HEK293 (cell line): ENCODE measurements around the gene SRRD.

Experiments used
- CTCF ChIA-PET: fragments of 350-600 bp; formaldehyde crosslinking; extraction: SDS; loops from one replicate; lab custom pipeline; 2021; ENCODE audit warnings: antibody characterized with exemption; lab: Yijun Ruan, JAX
- POLR2A ChIA-PET: fragments of 300-600 bp; formaldehyde crosslinking; extraction: SDS; loops from one replicate; lab custom pipeline; 2020; ENCODE audit warnings: antibody characterized with exemption, inconsistent platforms; lab: Yijun Ruan, JAX
- H3K27ac ChIP-seq: fragments of 200-500 bp; sonication (Bioruptor generic); 2 replicates; pipeline ENCODE4 v1.5.1; 2014; ENCODE audit warnings: low read depth, low read length, control low read depth, inconsistent platforms; ENCODE audit errors: extremely low read depth
- H3K36me3 ChIP-seq, 2 experiments: fragments of 200-500 bp in 1 of 2; sonication (Bioruptor generic) in 1 of 2; 1 replicate in 1 of 2; 2 replicates in 1 of 2; pipeline ENCODE4 v1.5.1; 2014 to 2017; ENCODE audit warnings: inconsistent platforms in 2 of 2, low read length in 2 of 2; ENCODE audit not compliant: control insufficient read depth in 2 of 2, insufficient read depth in 1 of 2
- H3K4me1 ChIP-seq: fragments of 200-500 bp; sonication (Bioruptor generic); 2 replicates; pipeline ENCODE4 v1.5.1; 2014; ENCODE audit warnings: mild to moderate bottlenecking, low read length, inconsistent platforms; ENCODE audit not compliant: control insufficient read depth, insufficient read depth
- H3K4me3 ChIP-seq: 2 replicates; pipeline ENCODE4 v1.5.1; 2011; ENCODE audit warnings: low read depth, mild to moderate bottlenecking, control low read depth, low read length, moderate library complexity
- H3K9me3 ChIP-seq: fragments of 200-500 bp; sonication (Bioruptor generic); 2 replicates; pipeline ENCODE4 v1.5.1; 2014; ENCODE audit warnings: low read depth, low read length, inconsistent platforms; ENCODE audit not compliant: control insufficient read depth, insufficient read depth
- GLI2 ChIP-seq: fragments of 450-650 bp; formaldehyde crosslinking; IDR thresholded peaks from 2 replicates; pipeline ENCODE4; 2017; ENCODE audit warnings: missing biosample characterization, missing genetic modification characterization, low read depth, borderline replicate concordance
- KLF8 ChIP-seq: fragments of 450-650 bp; formaldehyde crosslinking; IDR thresholded peaks from 2 replicates; pipeline ENCODE4 v1.5.1; 2016; ENCODE audit warnings: missing biosample characterization, missing genetic modification characterization
- OVOL3 ChIP-seq: fragments of 450-650 bp; formaldehyde crosslinking; IDR thresholded peaks from 2 replicates; pipeline ENCODE4 v1.5.1; 2016; ENCODE audit warnings: missing biosample characterization, missing genetic modification characterization
- ZFP69B ChIP-seq: fragments of 450-650 bp; formaldehyde crosslinking; IDR thresholded peaks from 2 replicates; pipeline ENCODE4 v1.5.1; 2016; ENCODE audit warnings: missing biosample characterization, missing genetic modification characterization
- ZNF121 ChIP-seq: fragments of 450-650 bp; formaldehyde crosslinking; IDR thresholded peaks from 2 replicates; pipeline ENCODE4 v1.5.1; 2016; ENCODE audit warnings: missing biosample characterization, missing genetic modification characterization
- ZNF133 ChIP-seq: fragments of 450-650 bp; formaldehyde crosslinking; IDR thresholded peaks from 2 replicates; pipeline ENCODE4 v1.5.1; 2016; ENCODE audit warnings: missing biosample characterization, missing genetic modification characterization
- ZNF341 ChIP-seq: fragments of 450-650 bp; formaldehyde crosslinking; IDR thresholded peaks from 2 replicates; pipeline ENCODE4; 2016; ENCODE audit warnings: low read depth, missing biosample characterization, missing genetic modification characterization
- ZNF48 ChIP-seq: fragments of 450-650 bp; formaldehyde crosslinking; IDR thresholded peaks from 2 replicates; pipeline ENCODE4 v1.5.1; 2016; ENCODE audit warnings: missing biosample characterization, missing genetic modification characterization
- ZNF513 ChIP-seq: fragments of 450-650 bp; IDR thresholded peaks from 2 replicates; pipeline ENCODE4 v1.5.1; 2018; ENCODE audit warnings: missing biosample characterization, missing genetic modification characterization
- ZNF548 ChIP-seq: fragments of 450-650 bp; formaldehyde crosslinking; IDR thresholded peaks from 2 replicates; pipeline ENCODE4 v1.5.1; 2016; ENCODE audit warnings: missing biosample characterization, missing genetic modification characterization
- ZNF624 ChIP-seq: fragments of 450-650 bp; formaldehyde crosslinking; IDR thresholded peaks from 2 replicates; pipeline ENCODE4 v1.5.1; 2017; ENCODE audit warnings: missing biosample characterization, missing genetic modification characterization
- ZNF654 ChIP-seq: fragments of 450-650 bp; formaldehyde crosslinking; IDR thresholded peaks from 2 replicates; pipeline ENCODE4 v1.5.1; 2016; ENCODE audit warnings: low read depth, missing biosample characterization, missing genetic modification characterization
- ZNF660 ChIP-seq: fragments of 450-650 bp; IDR thresholded peaks from 2 replicates; pipeline ENCODE4 v1.5.1; 2018; ENCODE audit warnings: missing biosample characterization, mild to moderate bottlenecking, missing genetic modification characterization
- ZNF768 ChIP-seq: fragments of 450-650 bp; formaldehyde crosslinking; IDR thresholded peaks from 2 replicates; pipeline ENCODE4 v1.5.1; 2018; ENCODE audit warnings: missing biosample characterization, mild to moderate bottlenecking, missing genetic modification characterization
- TF ChIP-seq, protein P1 (sequence below): fragments of 450-650 bp; formaldehyde crosslinking; IDR thresholded peaks from 2 replicates; pipeline ENCODE4 v1.5.1; 2016; ENCODE audit warnings: missing biosample characterization, missing genetic modification characterization
- TF ChIP-seq, protein P2 (sequence below): fragments of 450-650 bp; formaldehyde crosslinking; IDR thresholded peaks from 2 replicates; pipeline ENCODE4 v1.5.1; 2017; ENCODE audit warnings: missing biosample characterization, mild to moderate bottlenecking, missing genetic modification characterization, moderate library complexity
- TF ChIP-seq, protein P3 (sequence below): fragments of 450-650 bp; formaldehyde crosslinking; IDR thresholded peaks from 2 replicates; pipeline ENCODE4 v1.5.0; 2017; ENCODE audit warnings: missing biosample characterization, missing genetic modification characterization, borderline replicate concordance

SRRD gene

GRCh38 chr22:26461188-26461810 lies 22.4 kb upstream of the SRRD start:
- H3K9me3 ChIP-seq, result no peaks in the 10 kb centered on the region
- TF ChIP-seq ZNF768 (no peak), OVOL3 (no peak), ZNF654 (tag by site-specific recombination) (peak; percentile 53), ZNF660 (tag by site-specific recombination) (peak; percentile 40; the same call in 1 of the 2 replicates)
- TF ChIP-seq, protein P1, sequence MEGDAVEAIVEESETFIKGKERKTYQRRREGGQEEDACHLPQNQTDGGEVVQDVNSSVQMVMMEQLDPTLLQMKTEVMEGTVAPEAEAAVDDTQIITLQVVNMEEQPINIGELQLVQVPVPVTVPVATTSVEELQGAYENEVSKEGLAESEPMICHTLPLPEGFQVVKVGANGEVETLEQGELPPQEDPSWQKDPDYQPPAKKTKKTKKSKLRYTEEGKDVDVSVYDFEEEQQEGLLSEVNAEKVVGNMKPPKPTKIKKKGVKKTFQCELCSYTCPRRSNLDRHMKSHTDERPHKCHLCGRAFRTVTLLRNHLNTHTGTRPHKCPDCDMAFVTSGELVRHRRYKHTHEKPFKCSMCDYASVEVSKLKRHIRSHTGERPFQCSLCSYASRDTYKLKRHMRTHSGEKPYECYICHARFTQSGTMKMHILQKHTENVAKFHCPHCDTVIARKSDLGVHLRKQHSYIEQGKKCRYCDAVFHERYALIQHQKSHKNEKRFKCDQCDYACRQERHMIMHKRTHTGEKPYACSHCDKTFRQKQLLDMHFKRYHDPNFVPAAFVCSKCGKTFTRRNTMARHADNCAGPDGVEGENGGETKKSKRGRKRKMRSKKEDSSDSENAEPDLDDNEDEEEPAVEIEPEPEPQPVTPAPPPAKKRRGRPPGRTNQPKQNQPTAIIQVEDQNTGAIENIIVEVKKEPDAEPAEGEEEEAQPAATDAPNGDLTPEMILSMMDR, result peak; percentile 56
- no peaks in the 10 kb centered on the region; the same call in 1 of the 2 replicates for H3K4me1 ChIP-seq
- ChIA-PET POLR2A (no interaction called here), CTCF (interaction anchor here (0.6 to 10.4 kb wide), 42 partner anchors 9 to 1200 kb away, joined by 3 to 267 read pairs (median 6); partner anchors contain the start of genes HPS4, SRRD and TFIP11)
- no peak overlapping the region for H3K4me3 ChIP-seq
- peaks cover 21 to 90% of the 10 kb centered on the region in 2 experiments for H3K36me3 ChIP-seq
- no peak overlapping the region for H3K27ac ChIP-seq

- Histone ChIP-seq H3K27ac (no peak overlapping the region), H3K36me3 (peaks cover 15 to 97% of the 10 kb centered on the region in 2 experiments), H3K4me1 (no peaks in the 10 kb centered on the region; the same call in 1 of the 2 replicates), H3K9me3 (no peaks in the 10 kb centered on the region), H3K4me3 (no peak overlapping the region)
- CTCF ChIA-PET, result interaction anchor here (0.7 to 10.4 kb wide), 26 partner anchors 10 to 825 kb away, joined by 3 to 267 read pairs (median 6); partner anchors contain the start of genes HPS4, SRRD and TFIP11
- TF ChIP-seq, protein P2, sequence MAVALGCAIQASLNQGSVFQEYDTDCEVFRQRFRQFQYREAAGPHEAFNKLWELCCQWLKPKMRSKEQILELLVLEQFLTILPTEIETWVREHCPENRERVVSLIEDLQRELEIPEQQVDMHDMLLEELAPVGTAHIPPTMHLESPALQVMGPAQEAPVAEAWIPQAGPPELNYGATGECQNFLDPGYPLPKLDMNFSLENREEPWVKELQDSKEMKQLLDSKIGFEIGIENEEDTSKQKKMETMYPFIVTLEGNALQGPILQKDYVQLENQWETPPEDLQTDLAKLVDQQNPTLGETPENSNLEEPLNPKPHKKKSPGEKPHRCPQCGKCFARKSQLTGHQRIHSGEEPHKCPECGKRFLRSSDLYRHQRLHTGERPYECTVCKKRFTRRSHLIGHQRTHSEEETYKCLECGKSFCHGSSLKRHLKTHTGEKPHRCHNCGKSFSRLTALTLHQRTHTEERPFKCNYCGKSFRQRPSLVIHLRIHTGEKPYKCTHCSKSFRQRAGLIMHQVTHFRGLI, result no peak
- TF ChIP-seq ZNF341, result no peak
- no peak for TF ChIP-seq ZFP69B (tag by site-specific recombination)
- TF ChIP-seq ZNF624 (tag by site-specific recombination), result no peak
- no peak for TF ChIP-seq ZNF548 (tag by site-specific recombination)
- no peak for TF ChIP-seq ZNF48
- TF ChIP-seq, protein P3, sequence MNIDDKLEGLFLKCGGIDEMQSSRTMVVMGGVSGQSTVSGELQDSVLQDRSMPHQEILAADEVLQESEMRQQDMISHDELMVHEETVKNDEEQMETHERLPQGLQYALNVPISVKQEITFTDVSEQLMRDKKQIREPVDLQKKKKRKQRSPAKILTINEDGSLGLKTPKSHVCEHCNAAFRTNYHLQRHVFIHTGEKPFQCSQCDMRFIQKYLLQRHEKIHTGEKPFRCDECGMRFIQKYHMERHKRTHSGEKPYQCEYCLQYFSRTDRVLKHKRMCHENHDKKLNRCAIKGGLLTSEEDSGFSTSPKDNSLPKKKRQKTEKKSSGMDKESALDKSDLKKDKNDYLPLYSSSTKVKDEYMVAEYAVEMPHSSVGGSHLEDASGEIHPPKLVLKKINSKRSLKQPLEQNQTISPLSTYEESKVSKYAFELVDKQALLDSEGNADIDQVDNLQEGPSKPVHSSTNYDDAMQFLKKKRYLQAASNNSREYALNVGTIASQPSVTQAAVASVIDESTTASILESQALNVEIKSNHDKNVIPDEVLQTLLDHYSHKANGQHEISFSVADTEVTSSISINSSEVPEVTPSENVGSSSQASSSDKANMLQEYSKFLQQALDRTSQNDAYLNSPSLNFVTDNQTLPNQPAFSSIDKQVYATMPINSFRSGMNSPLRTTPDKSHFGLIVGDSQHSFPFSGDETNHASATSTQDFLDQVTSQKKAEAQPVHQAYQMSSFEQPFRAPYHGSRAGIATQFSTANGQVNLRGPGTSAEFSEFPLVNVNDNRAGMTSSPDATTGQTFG, result no peak
- POLR2A ChIA-PET, result no interaction called here
Measured at GRCh38 chr22:26462051-26462450, 21.6 kb upstream of the SRRD start.

GRCh38 chr22:26462641-26463040 lies 21.0 kb upstream of the SRRD start:
- H3K27ac ChIP-seq, result no peak overlapping the region
- H3K4me3 ChIP-seq, result no peak overlapping the region
- no peaks in the 10 kb centered on the region; the same call in 1 of the 2 replicates for H3K4me1 ChIP-seq
- TF ChIP-seq KLF8 (tag by site-specific recombination), result no peak
- no peak for TF ChIP-seq GLI2
- no peak for TF ChIP-seq ZNF513 (tag by site-specific recombination)
- TF ChIP-seq ZNF121 (tag by site-specific recombination), result no peak
- TF ChIP-seq, protein P3, result no peak
- TF ChIP-seq, protein P2, result no peak
- TF ChIP-seq ZNF133 (tag by site-specific recombination), result no peak
- peaks cover 17 to 97% of the 10 kb centered on the region in 2 experiments for H3K36me3 ChIP-seq
- ChIA-PET CTCF (interaction anchor here (0.5 to 10.4 kb wide), 11 partner anchors 9 to 215 kb away, joined by 3 to 267 read pairs (median 18); partner anchors contain the start of genes HPS4 and SRRD), POLR2A (no interaction called here)
- no peaks in the 10 kb centered on the region for H3K9me3 ChIP-seq
